DND-41 (cell line): ENCODE data around the gene TUBB3.
"Not testable (repeated sequence)": the region's sequence is repeated elsewhere in the genome, so short reads cannot be mapped to it uniquely, and the experiment has no call there.

Experiments used
- ATAC-seq: fragments of 200-7000 bp; cut with Tn5 transposase; 3 replicates; pipeline ENCODE4 v1.9.1; 2021; ENCODE audit warnings: low read depth; ENCODE audit not compliant: insufficient read depth
- DNase-seq: peaks from one replicate; pipeline ENCODE4 v3.0.0-alpha.2; 2020
- H2AFZ ChIP-seq: 2 replicates; pipeline ENCODE4 v1.6.0; 2012; ENCODE audit warnings: low read depth, low read length
- H3K27ac ChIP-seq: 2 replicates; pipeline ENCODE4 v1.5.1; 2012; ENCODE audit warnings: low read length, inconsistent platforms
- H3K27me3 ChIP-seq: fragments of 200-600 bp; sonication (generic); 2 replicates; pipeline ENCODE4 v1.6.0; 2012; ENCODE audit warnings: low read length, mild to moderate bottlenecking, inconsistent platforms; ENCODE audit not compliant: insufficient read depth, poor library complexity
- H3K36me3 ChIP-seq: 2 replicates; pipeline ENCODE4 v1.5.1; 2012; ENCODE audit warnings: low read length, inconsistent platforms; ENCODE audit not compliant: insufficient read depth
- H3K4me1 ChIP-seq: 2 replicates; pipeline ENCODE4 v1.5.1; 2012; ENCODE audit warnings: mild to moderate bottlenecking, low read length; ENCODE audit not compliant: insufficient read depth
- H3K4me2 ChIP-seq: 2 replicates; pipeline ENCODE4 v1.6.0; 2012; ENCODE audit warnings: mild to moderate bottlenecking, moderate library complexity, low read length, inconsistent platforms; ENCODE audit not compliant: insufficient read depth
- H3K4me3 ChIP-seq, 2 experiments: fragments of 200-600 bp in 1 of 2; shearing (Covaris generic) in 1 of 2; 2 replicates each; pipeline ENCODE4 v1.5.1; 2012 to 2016; ENCODE audit warnings: inconsistent platforms in 2 of 2, low read length in 2 of 2, mild to moderate bottlenecking in 2 of 2, low read depth in 1 of 2, moderate library complexity in 1 of 2
- H3K79me2 ChIP-seq: 2 replicates; pipeline ENCODE4 v1.6.0; 2012; ENCODE audit warnings: low read length, inconsistent platforms; ENCODE audit not compliant: insufficient read depth
- H3K9ac ChIP-seq: 2 replicates; pipeline ENCODE4 v1.6.0; 2012; ENCODE audit warnings: low read depth, mild to moderate bottlenecking, inconsistent platforms, low read length, moderate library complexity
- H3K9me3 ChIP-seq: 2 replicates; pipeline ENCODE4 v1.5.1; 2012; ENCODE audit warnings: low read length, moderate library complexity, mild to moderate bottlenecking, inconsistent platforms; ENCODE audit not compliant: insufficient read depth, severe bottlenecking
- H4K20me1 ChIP-seq: 2 replicates; pipeline ENCODE4 v1.6.0; 2012; ENCODE audit warnings: low read length; ENCODE audit not compliant: insufficient read depth
- CTCF ChIP-seq: IDR thresholded peaks from 2 replicates; pipeline ENCODE4 v1.5.1; 2012; ENCODE audit warnings: borderline replicate concordance, low read length, moderate library complexity, mild to moderate bottlenecking; ENCODE audit not compliant: poor library complexity, severe bottlenecking; ENCODE audit errors: extremely low read depth
- EZH2 ChIP-seq: IDR thresholded peaks from 3 replicates; pipeline ENCODE4 v1.6.1; 2012; ENCODE audit warnings: borderline replicate concordance, low read depth, mild to moderate bottlenecking, moderate library complexity, low read length, inconsistent platforms; ENCODE audit not compliant: severe bottlenecking

Gene TUBB3

GRCh38 chr16:89931305-89931896, 8.3 kb downstream of the TUBB3 start:
- TF ChIP-seq EZH2 = no peak
- TF ChIP-seq CTCF = no peak
- Histone ChIP-seq H3K9me3 (no peaks in the 10 kb centered on the region), H3K79me2 (no peaks in the 10 kb centered on the region), H3K4me1 (peaks cover 2% of the 10 kb centered on the region), H4K20me1 (peaks cover 18% of the 10 kb centered on the region; the same call in 1 of the 2 replicates), H3K27ac (no peak overlapping the region), H3K36me3 (no peaks in the 10 kb centered on the region), H3K9ac (no peak overlapping the region), H3K27me3 (no peaks in the 10 kb centered on the region), H3K4me3 (no peak overlapping the region), H2AFZ (no peak overlapping the region), H3K4me2 (no peak overlapping the region)
- ATAC-seq (no peak), DNase-seq (no peak)

- Histone ChIP-seq H3K27me3 (no peaks in the 10 kb centered on the region), H3K4me3 (no peak overlapping the region), H3K4me2 (no peak overlapping the region), H3K9me3 (no peaks in the 10 kb centered on the region), H3K9ac (no peak overlapping the region), H3K79me2 (no peaks in the 10 kb centered on the region), H3K4me1 (no peaks in the 10 kb centered on the region), H3K27ac (no peak overlapping the region), H2AFZ (no peak overlapping the region), H4K20me1 (peaks cover 16% of the 10 kb centered on the region; the same call in 1 of the 2 replicates), H3K36me3 (no peaks in the 10 kb centered on the region)
- ATAC-seq (no peak), DNase-seq (no peak)
- TF ChIP-seq CTCF (no peak), EZH2 (no peak)
Measured at GRCh38 chr16:89931964-89932363, 8.8 kb downstream of the TUBB3 start.

- H4K20me1 ChIP-seq = peaks cover 17% of the 10 kb centered on the region
- not testable (repeated sequence) for H3K4me1 ChIP-seq, H3K27ac ChIP-seq, H3K9ac ChIP-seq, H3K4me3 ChIP-seq, H3K79me2 ChIP-seq, DNase-seq, ATAC-seq, H3K36me3 ChIP-seq, H3K4me2 ChIP-seq, H2AFZ ChIP-seq, H3K9me3 ChIP-seq, H3K27me3 ChIP-seq
Measured at GRCh38 chr16:89934019-89934418, 10.9 kb downstream of the TUBB3 start.

- no peaks in the 10 kb centered on the region for H3K4me1 ChIP-seq
- peaks cover 19% of the 10 kb centered on the region for H4K20me1 ChIP-seq
- no peaks in the 10 kb centered on the region for H3K79me2 ChIP-seq
- H3K4me2 ChIP-seq = no peak overlapping the region
- H3K9ac ChIP-seq = no peak overlapping the region
- H3K9me3 ChIP-seq = no peaks in the 10 kb centered on the region
- no peak overlapping the region for H3K4me3 ChIP-seq
- ATAC-seq = no peak
- H3K27ac ChIP-seq = no peak overlapping the region
- TF ChIP-seq EZH2 (no peak), CTCF (no peak)
- peaks cover 4% of the 10 kb centered on the region for H3K27me3 ChIP-seq
- no peak for DNase-seq
- no peaks in the 10 kb centered on the region for H3K36me3 ChIP-seq
- H2AFZ ChIP-seq = no peak overlapping the region
Measured at GRCh38 chr16:89934611-89935553, 11.7 kb downstream of the TUBB3 start.

GRCh38 chr16:89935620-89936019, 12.5 kb downstream of the TUBB3 start:
- H3K4me1 ChIP-seq, H3K27me3 ChIP-seq, DNase-seq, H3K9me3 ChIP-seq, H3K4me3 ChIP-seq, H3K27ac ChIP-seq, H3K4me2 ChIP-seq, H3K36me3 ChIP-seq, H3K79me2 ChIP-seq, H3K9ac ChIP-seq, H2AFZ ChIP-seq, ATAC-seq: not testable (repeated sequence)
- peaks cover 19% of the 10 kb centered on the region for H4K20me1 ChIP-seq
